Right cardiac atrium (tissue), 5 donors: ENCODE results near the gene SYNE2. TPM values are rescaled to one million over a fixed set of nuclear protein-coding genes. Genes with fewer than 3 reads are reported as not detected.

Experiments used
- ATAC-seq, 2 donors: fragments of 200-7000 bp; cut with Tn5 transposase; one replicate each; pipeline versions ENCODE4 v1.8.0 to v1.9.1; 2020; ENCODE audit warnings: moderate library complexity in 2 of 2, mild to moderate bottlenecking in 1 of 2
- DNase-seq, 3 donors: peaks; one replicate each; pipeline ENCODE4 v3.0.0-alpha.2; 2020
- H3K27ac ChIP-seq: one replicate; pipeline ENCODE4 v1.5.1; 2013; ENCODE audit warnings: mild to moderate bottlenecking, low read length, control low read depth, moderate library complexity
- H3K27me3 ChIP-seq: one replicate; pipeline ENCODE4 v1.6.1; 2013; ENCODE audit not compliant: control insufficient read depth, insufficient read depth
- H3K4me1 ChIP-seq: one replicate; pipeline ENCODE4 v1.6.1; 2013; ENCODE audit warnings: low read length; ENCODE audit not compliant: control insufficient read depth, insufficient read depth
- H3K4me3 ChIP-seq: one replicate; pipeline ENCODE4 v1.5.1; 2013; ENCODE audit warnings: low read length, control low read depth
- H3K9me3 ChIP-seq: one replicate; pipeline ENCODE4 v1.6.1; 2013; ENCODE audit warnings: low read length; ENCODE audit not compliant: control insufficient read depth
- WGBS: extraction: QIAGEN DNeasy Blood & Tissue Kit; methylation state at CpG from one replicate; pipeline ENCODE4 v1.1.7; 2013; 5-methylcytosine and 5-hydroxymethylcytosine counted together
- intact Hi-C, 4 donors: fragments of 100-400 bp; cut with DNase I; formaldehyde crosslinking; loops; one replicate each; pipeline versions ENCODE4 v1.11.0 to v1.14.0; 2022 to 2023
- polyA plus RNA-seq: library from polyadenylated mRNA; stranded (reverse); fragments of 200-250 nt; gene quantifications from one replicate; pipeline ENCODE4 v1.2.3, GENCODE V29; 2013
- total RNA-seq, 4 donors: library from RNA; stranded (reverse); fragmentation: NEBNext Ultra II Directional; extraction: Animal tissue kit (Norgen Biotek cat#: 25700); gene quantifications; one replicate each; pipeline ENCODE4 v1.2.1, GENCODE V29; 2021
- donor health status: healthy with polysubstance abuse.
- donor health status: DM: no; HTN: yes; CAD: no.
- donor health status: DM: no; HTN: no; CAD: no.
- donor health status: DM: no; HTN: yes; CAD: no; lungs with severe emphysema.
- donor health status: DM: yes; HTN: yes; CAD: no.

The SYNE2 gene
- total and polyA plus RNA-seq, 5 donors, result 83.7 to 229 (median 160) TPM

GRCh38 chr14:64053694-64054669 is 201.2 kb downstream of the SYNE2 start:
- intact Hi-C loops, result no loop called here
- Histone ChIP-seq H3K27me3 (no peaks in the 10 kb centered on the region), H3K4me1 (no peaks in the 10 kb centered on the region), H3K27ac (no peak overlapping the region), H3K9me3 (no peaks in the 10 kb centered on the region), H3K4me3 (no peak overlapping the region)
- no peak for ATAC-seq
- WGBS, result 83% methylated on average over 10 of the region's 10 CpGs
- DNase-seq, result no peak

GRCh38 chr14:64059454-64060198 is 206.8 kb downstream of the SYNE2 start:
- WGBS, result 97% methylated on average over 6 of the region's 6 CpGs
- H3K27ac ChIP-seq, result no peak overlapping the region

GRCh38 chr14:64060199-64060545 is 207.4 kb downstream of the SYNE2 start:
- WGBS, result 83% methylated on average over 1 of the region's 1 CpG
- no peak overlapping the region for H3K4me3 ChIP-seq
- intact Hi-C loops, result no loop called here

More at GRCh38 chr14:64059454-64060198, 206.8 kb downstream of the SYNE2 start:
- ATAC-seq, result no peak
- no peaks in the 10 kb centered on the region for H3K9me3 ChIP-seq
- no peaks in the 10 kb centered on the region for H3K27me3 ChIP-seq
- DNase-seq, result no peak
- no peaks in the 10 kb centered on the region for H3K4me1 ChIP-seq
- H3K4me3 ChIP-seq, result no peak overlapping the region
- intact Hi-C loops, result no loop called here

GRCh38 chr14:64060648-64061096 is 207.9 kb downstream of the SYNE2 start:
- 90% methylated on average over 5 of the region's 5 CpGs for WGBS
- no peaks in the 10 kb centered on the region for H3K9me3 ChIP-seq
- ATAC-seq (no peak), DNase-seq (no peak)
- H3K27ac ChIP-seq, result no peak overlapping the region
- H3K27me3 ChIP-seq, result no peaks in the 10 kb centered on the region
- H3K4me3 ChIP-seq, result no peak overlapping the region
- no peaks in the 10 kb centered on the region for H3K4me1 ChIP-seq
- intact Hi-C loops, result no loop called here

More at GRCh38 chr14:64060199-64060545, 207.4 kb downstream of the SYNE2 start:
- DNase-seq, result no peak
- Histone ChIP-seq H3K27ac (no peak overlapping the region), H3K9me3 (no peaks in the 10 kb centered on the region), H3K4me1 (no peaks in the 10 kb centered on the region), H3K27me3 (no peaks in the 10 kb centered on the region)
- ATAC-seq, result no peak

- H3K9me3 ChIP-seq, result no peaks in the 10 kb centered on the region
- no peaks in the 10 kb centered on the region for H3K4me1 ChIP-seq
- no peak overlapping the region for H3K4me3 ChIP-seq
- H3K27me3 ChIP-seq, result no peaks in the 10 kb centered on the region
- DNase-seq (no peak), ATAC-seq (no peak)
- 89% methylated on average over 1 of the region's 1 CpG for WGBS
- intact Hi-C loops, result no loop called here
- no peak overlapping the region for H3K27ac ChIP-seq
Observed at GRCh38 chr14:64061115-64061514, 208.3 kb downstream of the SYNE2 start.

GRCh38 chr14:64061706-64062105 is 208.9 kb downstream of the SYNE2 start:
- no peaks in the 10 kb centered on the region for H3K9me3 ChIP-seq
- intact Hi-C loops, result no loop called here
- no peaks in the 10 kb centered on the region for H3K4me1 ChIP-seq
- H3K27ac ChIP-seq, result no peak overlapping the region
- no peak overlapping the region for H3K4me3 ChIP-seq
- WGBS, result 100% methylated on average over 1 of the region's 1 CpG
- DNase-seq, result no peak
- H3K27me3 ChIP-seq, result no peaks in the 10 kb centered on the region
- no peak for ATAC-seq

- no peak for DNase-seq
- intact Hi-C loops, result no loop called here
- 78% methylated on average over 7 of the region's 7 CpGs for WGBS
- H3K27ac ChIP-seq, result no peak overlapping the region
- no peaks in the 10 kb centered on the region for H3K4me1 ChIP-seq
- H3K4me3 ChIP-seq, result no peak overlapping the region
- no peak for ATAC-seq
- H3K9me3 ChIP-seq, result no peaks in the 10 kb centered on the region
- H3K27me3 ChIP-seq, result no peaks in the 10 kb centered on the region
Observed at GRCh38 chr14:64062381-64063115, 209.7 kb downstream of the SYNE2 start.

- Histone ChIP-seq H3K27ac (no peak overlapping the region), H3K4me3 (no peak overlapping the region), H3K9me3 (no peaks in the 10 kb centered on the region), H3K27me3 (no peaks in the 10 kb centered on the region), H3K4me1 (no peaks in the 10 kb centered on the region)
- no peak for ATAC-seq
- no peak for DNase-seq
- 93% methylated on average over 2 of the region's 2 CpGs for WGBS
- intact Hi-C loops, result no loop called here
Observed at GRCh38 chr14:64064447-64064846, 211.6 kb downstream of the SYNE2 start.

- Histone ChIP-seq H3K9me3 (no peaks in the 10 kb centered on the region), H3K4me1 (no peaks in the 10 kb centered on the region), H3K27me3 (no peaks in the 10 kb centered on the region), H3K4me3 (no peak overlapping the region), H3K27ac (no peak overlapping the region)
- intact Hi-C loops, result no loop called here
- WGBS, result 82% methylated on average over 5 of the region's 5 CpGs
- no peak for DNase-seq
- ATAC-seq, result no peak
Observed at GRCh38 chr14:64069634-64070359, 217.0 kb downstream of the SYNE2 start.

GRCh38 chr14:64074961-64075612 is 222.3 kb downstream of the SYNE2 start:
- 61% methylated on average over 2 of the region's 2 CpGs for WGBS
- Histone ChIP-seq H3K9me3 (no peaks in the 10 kb centered on the region), H3K4me3 (no peak overlapping the region), H3K4me1 (no peaks in the 10 kb centered on the region), H3K27ac (no peak overlapping the region), H3K27me3 (no peaks in the 10 kb centered on the region)
- DNase-seq (no peak), ATAC-seq (no peak)
- intact Hi-C loops, result no loop called here
